Activated CD8-positive, alpha-beta T cell treated with anti-CD3 and anti-CD28 coated beads, Interleukin-2, amount 10 ng/mL, durations not matched to agents 7 days and 5 days (primary cell): Measurements from ENCODE around the gene MTARC2. TPM values are rescaled to one million over a fixed set of nuclear protein-coding genes. Genes with fewer than 3 reads are reported as not detected.
"Not testable (repeated sequence)": the region's sequence is repeated elsewhere in the genome, so short reads cannot be mapped to it uniquely, and the experiment has no call there.

Source experiments
- ATAC-seq: fragments of 150-1000 bp; cut with Tn5 transposase; one replicate; pipeline ENCODE4 v1.10.0; 2021; ENCODE audit warnings: moderate library complexity
- CTCF ChIA-PET: fragments of 350-600 bp; sonication (Branson Sonifier 250); formaldehyde crosslinking; loops from one replicate; lab custom pipeline; 2021; ENCODE audit warnings: antibody characterized with exemption; lab: Charles Lee
- POLR2A ChIA-PET: fragments of 350-600 bp; sonication (Branson Sonifier 250); formaldehyde crosslinking; loops from one replicate; lab custom pipeline; 2021; ENCODE audit warnings: antibody characterized with exemption; lab: Charles Lee
- DNase-seq: peaks from one replicate; pipeline ENCODE4 v3.0.0-alpha.2; 2020
- H3K27ac Mint-ChIP-seq: one replicate; pipeline ENCODE4 v1.8.0; 2021; ENCODE audit warnings: mild to moderate bottlenecking, mixed read lengths
- H3K27me3 Mint-ChIP-seq: one replicate; pipeline ENCODE4 v1.8.0; 2021; ENCODE audit warnings: low read depth, mixed read lengths
- H3K36me3 Mint-ChIP-seq: one replicate; pipeline ENCODE4 v1.8.0; 2021; ENCODE audit warnings: low read depth, mixed read lengths
- H3K4me1 Mint-ChIP-seq: one replicate; pipeline ENCODE4 v1.8.0; 2021; ENCODE audit warnings: low read depth, mixed read lengths
- H3K4me3 Mint-ChIP-seq: one replicate; pipeline ENCODE4 v1.8.0; 2021; ENCODE audit warnings: mild to moderate bottlenecking, mixed read lengths
- H3K9me3 Mint-ChIP-seq: one replicate; pipeline ENCODE4 v1.8.0; 2022; ENCODE audit warnings: mixed read lengths; ENCODE audit not compliant: insufficient read depth
- total RNA-seq, 2 experiments: library from RNA; stranded (reverse); gene quantifications; one replicate each; pipeline ENCODE4 v1.2.3, GENCODE V29; 2021

Gene MTARC2
- total RNA-seq, 2 experiments from 2014 or later, result not detected

DNA sequence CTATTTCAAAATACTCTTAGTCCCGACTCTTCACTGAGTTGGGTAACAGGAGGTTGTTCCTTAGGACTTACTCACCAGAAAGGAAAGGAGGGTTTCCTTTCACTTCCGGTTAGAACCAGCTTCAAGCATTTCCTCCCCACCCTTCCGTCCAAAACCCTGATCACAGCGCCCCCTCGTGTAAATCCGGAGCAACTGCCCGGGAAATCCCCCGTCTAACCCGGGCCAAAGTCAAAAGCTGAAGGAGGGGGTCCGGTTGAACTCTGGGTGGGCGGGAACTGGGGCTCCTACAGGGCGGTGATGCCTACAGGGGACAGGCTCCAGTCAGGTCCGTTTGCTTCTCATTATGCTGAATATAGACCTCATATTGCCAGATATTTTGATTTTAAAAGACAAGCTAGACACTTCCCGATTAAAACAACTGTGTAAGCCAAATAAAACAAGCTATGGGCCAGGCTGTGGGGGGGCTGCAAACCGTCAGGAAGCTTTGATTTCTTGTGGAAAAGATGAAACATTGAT, 15.0 kb upstream of the MTARC2 start:
- H3K36me3 Mint-ChIP-seq, result no peaks in the 10 kb centered on the region
- no peak overlapping the region for H3K4me3 Mint-ChIP-seq
- H3K27ac Mint-ChIP-seq, result no peak overlapping the region
- ChIA-PET POLR2A (no interaction called here), CTCF (interaction anchor here (0.6 to 2.9 kb wide), 44 partner anchors 9 to 1722 kb away, joined by 3 to 21 read pairs (median 4); partner anchors contain the start of genes C1orf115 and MTARC2)
- DNase-seq (peak; percentile 84), ATAC-seq (peak; percentile 96)
- H3K4me1 Mint-ChIP-seq, result peaks cover 10% of the 10 kb centered on the region
- no peaks in the 10 kb centered on the region for H3K9me3 Mint-ChIP-seq
- H3K27me3 Mint-ChIP-seq, result peaks cover 6% of the 10 kb centered on the region

DNA sequence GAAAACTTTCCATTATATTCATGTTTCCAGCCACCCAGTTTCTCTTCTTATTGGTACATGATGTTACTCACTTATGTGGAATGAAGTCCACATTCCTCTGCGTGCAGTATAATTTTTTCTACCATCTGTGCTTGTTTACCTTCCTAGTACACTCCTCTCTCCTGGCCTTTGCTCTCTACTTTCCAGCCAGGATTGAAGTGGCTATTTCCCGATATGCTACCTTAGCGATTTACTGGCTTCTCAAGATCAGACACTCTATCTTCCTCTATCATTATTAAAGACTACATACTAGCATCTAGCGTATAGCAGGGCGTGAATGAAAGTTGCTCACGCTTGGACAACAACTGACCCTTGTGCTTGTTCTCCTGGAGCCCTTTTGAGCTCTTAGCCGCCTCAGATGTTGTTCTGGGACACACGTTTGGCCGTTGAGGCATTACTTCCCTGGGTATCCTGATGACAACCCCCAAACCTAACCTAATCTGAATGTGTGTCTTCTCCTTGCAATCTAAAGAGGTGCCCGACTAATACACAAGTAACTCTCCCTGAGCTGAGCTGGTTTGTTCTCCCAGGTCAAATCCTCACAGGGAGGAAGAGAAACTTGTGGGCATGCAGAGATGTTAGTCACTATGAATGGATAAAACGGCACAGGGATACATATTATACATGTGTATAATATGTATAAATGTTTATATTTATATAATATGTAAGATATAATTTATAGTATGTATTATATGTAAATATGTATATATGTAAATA, 13.4 kb upstream of the MTARC2 start:
- H3K27me3 Mint-ChIP-seq, result peaks cover 6% of the 10 kb centered on the region
- ChIA-PET CTCF (interaction anchor here (1.0 to 2.9 kb wide), 8 partner anchors 9 to 609 kb away, joined by 3 to 21 read pairs (median 13); partner anchors contain the start of gene C1orf115), POLR2A (no interaction called here)
- no peak for ATAC-seq
- no peaks in the 10 kb centered on the region for H3K36me3 Mint-ChIP-seq
- H3K9me3 Mint-ChIP-seq, result no peaks in the 10 kb centered on the region
- no peak for DNase-seq
- H3K4me1 Mint-ChIP-seq, result peaks cover 10% of the 10 kb centered on the region
- no peak overlapping the region for H3K4me3 Mint-ChIP-seq
- no peak overlapping the region for H3K27ac Mint-ChIP-seq

DNA sequence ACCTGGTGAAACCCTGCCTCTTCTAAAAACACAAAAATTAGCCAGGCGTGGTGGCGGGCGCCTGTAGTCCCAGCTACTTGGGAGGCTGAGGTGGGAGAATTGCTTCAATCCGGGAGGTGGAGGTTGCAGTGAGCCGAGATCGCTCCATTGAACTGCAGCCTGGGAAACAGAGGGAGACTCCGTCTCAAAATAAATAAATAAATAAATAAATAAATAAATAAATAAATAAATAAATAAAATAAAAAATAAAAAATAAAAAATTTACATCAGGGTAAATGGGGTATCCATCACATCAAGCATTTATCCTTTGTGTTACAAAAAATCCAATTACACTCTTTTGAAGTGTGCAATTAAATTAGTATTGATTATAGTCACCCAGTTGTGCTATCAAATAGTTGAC, 11.8 kb upstream of the MTARC2 start:
- H3K27me3 Mint-ChIP-seq, H3K27ac Mint-ChIP-seq, DNase-seq, H3K36me3 Mint-ChIP-seq, ATAC-seq, H3K4me1 Mint-ChIP-seq, POLR2A ChIA-PET, H3K9me3 Mint-ChIP-seq, CTCF ChIA-PET, H3K4me3 Mint-ChIP-seq: not testable (repeated sequence)

DNA sequence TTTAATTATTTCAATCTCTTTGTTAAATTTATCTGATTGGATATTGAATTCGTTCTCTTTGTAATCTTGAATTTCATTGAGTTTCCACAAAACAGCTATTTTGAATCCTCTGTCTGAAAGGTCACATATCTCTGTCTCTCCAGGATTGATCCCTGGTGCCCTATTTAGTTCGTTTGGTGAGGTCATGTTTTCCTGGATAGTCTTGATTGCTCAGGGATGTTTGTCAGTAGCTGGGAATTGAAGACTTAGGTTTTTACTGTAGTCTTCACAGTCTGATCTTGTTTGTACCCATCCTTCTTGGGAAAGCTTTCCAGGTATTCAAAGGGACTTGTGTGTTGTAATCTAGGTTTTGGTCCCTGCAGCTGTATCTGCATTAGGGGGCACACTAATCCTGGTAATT, 6.8 kb upstream of the MTARC2 start:
- DNase-seq, result no peak
- H3K4me3 Mint-ChIP-seq, result no peak overlapping the region
- no peak overlapping the region for H3K27ac Mint-ChIP-seq
- CTCF ChIA-PET, result interaction anchor here (2.8 kb wide), 1 partner anchor 8 kb away, joined by 10 read pairs; no protein-coding TSS in a partner anchor
- no peaks in the 10 kb centered on the region for H3K9me3 Mint-ChIP-seq
- H3K4me1 Mint-ChIP-seq, result no peaks in the 10 kb centered on the region
- peaks cover 13% of the 10 kb centered on the region for H3K27me3 Mint-ChIP-seq
- H3K36me3 Mint-ChIP-seq, result no peaks in the 10 kb centered on the region
- ATAC-seq, result no peak
- POLR2A ChIA-PET, result no interaction called here

DNA sequence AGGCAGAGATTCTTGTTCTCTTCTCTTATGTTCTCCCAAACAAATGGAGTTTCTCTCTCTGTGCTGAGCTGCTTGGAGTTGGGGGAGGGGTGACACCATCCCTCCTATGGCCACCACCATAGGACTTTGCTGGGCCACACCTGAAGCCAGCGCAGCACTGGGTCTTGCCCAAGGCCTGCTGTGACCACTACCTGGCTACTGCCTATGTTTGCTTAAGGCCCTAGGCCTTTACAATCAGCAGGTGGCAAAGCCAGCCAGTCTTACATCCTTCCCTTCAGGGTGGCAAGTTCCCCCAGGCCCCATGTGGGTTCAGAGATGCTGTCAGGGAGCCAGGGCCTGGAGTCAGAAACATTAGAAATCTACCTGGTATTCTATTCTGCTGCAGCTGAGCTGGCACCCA, 6.3 kb upstream of the MTARC2 start:
- POLR2A ChIA-PET, result no interaction called here
- Mint-ChIP-seq H3K36me3 (no peaks in the 10 kb centered on the region), H3K27me3 (peaks cover 17% of the 10 kb centered on the region), H3K4me3 (no peak overlapping the region), H3K27ac (no peak overlapping the region), H3K4me1 (no peaks in the 10 kb centered on the region), H3K9me3 (no peaks in the 10 kb centered on the region)
- no peak for ATAC-seq
- CTCF ChIA-PET, result interaction anchor here (2.8 kb wide), 1 partner anchor 9 kb away, joined by 10 read pairs; no protein-coding TSS in a partner anchor
- DNase-seq, result no peak

DNA sequence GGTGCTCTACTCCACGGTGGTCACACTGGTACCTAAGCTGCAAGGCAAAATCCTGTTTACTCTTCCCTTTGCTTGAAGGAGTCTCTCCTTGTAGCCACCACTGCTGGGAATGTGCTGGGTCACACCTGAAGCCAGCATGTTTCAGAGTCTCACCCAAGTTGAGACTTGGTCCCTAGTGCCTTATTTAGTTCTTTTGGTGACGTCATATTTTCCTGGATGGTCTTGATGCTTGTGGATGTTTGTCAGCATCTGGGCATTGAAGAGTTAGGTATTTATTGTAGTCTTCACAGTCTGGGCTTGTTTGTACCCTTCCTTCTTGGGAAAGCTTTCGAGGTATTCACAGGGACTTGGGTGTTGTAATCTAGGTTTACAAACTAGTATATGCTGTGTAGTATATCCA, 5.6 kb upstream of the MTARC2 start:
- Mint-ChIP-seq H3K27me3 (peaks cover 22% of the 10 kb centered on the region), H3K9me3 (no peaks in the 10 kb centered on the region)
- CTCF ChIA-PET, result interaction anchor here (2.8 kb wide), 1 partner anchor 9 kb away, joined by 10 read pairs; no protein-coding TSS in a partner anchor

DNA sequence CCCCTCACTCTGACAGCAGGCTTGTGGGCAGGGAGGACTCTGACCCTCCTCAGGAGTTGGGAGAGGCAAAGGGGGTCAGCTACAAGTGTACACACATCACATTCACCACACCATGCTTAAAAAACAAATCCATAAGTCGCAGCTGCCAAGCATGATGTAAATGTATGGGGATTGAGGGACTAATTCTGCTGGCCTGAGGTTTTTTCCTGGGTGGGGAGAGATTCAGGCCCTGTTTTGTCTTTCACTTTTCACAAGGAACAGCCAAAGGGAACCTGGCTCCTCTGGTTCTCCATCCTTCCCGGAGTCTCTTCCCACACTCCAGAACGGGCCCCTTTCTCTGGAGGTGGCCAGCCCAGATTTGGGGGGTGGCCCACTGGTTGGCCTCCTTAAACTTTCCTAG, 1.3 kb upstream of the MTARC2 start:
- peaks cover 50% of the 10 kb centered on the region for H3K27me3 Mint-ChIP-seq

More for the DNA sequence above, 5.6 kb upstream of the MTARC2 start:
- H3K4me1 Mint-ChIP-seq, result no peaks in the 10 kb centered on the region
- DNase-seq, result no peak
- H3K27ac Mint-ChIP-seq, result no peak overlapping the region
- POLR2A ChIA-PET, result no interaction called here
- H3K36me3 Mint-ChIP-seq, result no peaks in the 10 kb centered on the region
- ATAC-seq, result no peak
- no peak overlapping the region for H3K4me3 Mint-ChIP-seq

DNA sequence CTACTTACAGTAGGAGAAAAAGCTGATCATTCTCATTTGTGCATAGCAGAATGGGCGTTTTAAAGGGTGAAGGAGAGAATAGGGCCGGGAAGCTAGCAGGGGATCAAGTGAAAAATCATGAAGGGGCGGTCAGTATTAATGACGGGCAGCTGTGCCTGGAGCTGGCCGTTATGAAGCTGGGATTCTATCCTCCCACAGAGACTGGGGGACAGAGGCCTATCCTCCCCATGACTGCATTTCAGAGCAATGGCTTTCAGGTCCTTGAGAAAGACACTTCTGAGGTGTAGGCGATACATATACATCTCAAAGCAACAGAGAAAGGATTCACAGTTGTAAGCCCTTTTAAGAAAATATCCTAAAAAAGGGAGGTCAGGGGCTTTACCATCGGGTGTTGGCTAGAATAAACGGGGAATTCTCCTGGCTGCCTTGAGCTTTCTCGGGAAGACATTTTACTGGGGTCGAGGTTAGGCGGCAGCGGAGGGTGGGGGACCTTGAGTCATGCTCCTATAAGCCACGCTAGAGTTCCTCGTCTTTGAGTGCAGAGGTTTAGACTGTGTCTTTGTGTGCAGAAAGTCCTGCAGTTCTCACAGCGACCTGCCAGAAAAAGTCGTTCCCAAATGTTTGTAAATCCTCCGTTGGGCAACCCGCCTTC, 559 bp upstream of the MTARC2 start:
- Mint-ChIP-seq H3K9me3 (no peaks in the 10 kb centered on the region), H3K36me3 (no peaks in the 10 kb centered on the region), H3K27me3 (peaks cover 55% of the 10 kb centered on the region), H3K4me1 (peaks cover 8% of the 10 kb centered on the region), H3K4me3 (no peak overlapping the region), H3K27ac (no peak overlapping the region)
- ChIA-PET CTCF (interaction anchor here (1.9 to 3.3 kb wide), 2 partner anchors 14 to 28 kb away, joined by 7 to 15 read pairs; no protein-coding TSS in a partner anchor), POLR2A (no interaction called here)
- no peak for DNase-seq
- no peak for ATAC-seq

More for the DNA sequence above, 1.3 kb upstream of the MTARC2 start:
- CTCF ChIA-PET, result interaction anchor here (1.1 to 3.3 kb wide), 3 partner anchors 14 to 32 kb away, joined by 3 to 15 read pairs (median 7); no protein-coding TSS in a partner anchor
- Mint-ChIP-seq H3K36me3 (no peaks in the 10 kb centered on the region), H3K4me1 (peaks cover 8% of the 10 kb centered on the region), H3K4me3 (no peak overlapping the region), H3K27ac (no peak overlapping the region), H3K9me3 (no peaks in the 10 kb centered on the region)
- ATAC-seq (no peak), DNase-seq (no peak)
- POLR2A ChIA-PET, result no interaction called here

DNA sequence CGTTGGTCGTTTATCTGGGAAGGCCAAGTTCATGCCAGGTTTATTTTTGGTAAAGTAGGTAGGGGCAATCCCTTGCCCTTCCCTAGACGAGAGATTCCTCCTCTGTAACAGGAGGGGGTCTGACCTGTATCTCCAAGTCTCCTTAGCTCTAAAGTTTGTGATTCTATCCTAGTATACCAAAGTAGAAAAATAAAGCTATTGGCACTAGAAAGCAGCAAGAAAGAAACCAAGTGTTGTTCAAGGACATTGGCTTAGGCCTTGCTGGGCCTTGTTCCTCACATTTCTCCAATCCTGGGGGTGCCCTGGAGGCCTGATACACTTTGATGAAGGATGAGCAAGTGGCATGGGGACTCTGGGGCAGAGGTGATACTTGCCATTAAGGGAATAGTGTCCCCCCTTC, 814 bp downstream of the MTARC2 start:
- H3K27me3 Mint-ChIP-seq, result peaks cover 55% of the 10 kb centered on the region
- peaks cover 8% of the 10 kb centered on the region for H3K4me1 Mint-ChIP-seq
- no peaks in the 10 kb centered on the region for H3K36me3 Mint-ChIP-seq
- ChIA-PET CTCF (interaction anchor here (3.3 kb wide), 1 partner anchor 16 kb away, joined by 15 read pairs; no protein-coding TSS in a partner anchor), POLR2A (no interaction called here)
- DNase-seq (no peak), ATAC-seq (no peak)
- no peak overlapping the region for H3K4me3 Mint-ChIP-seq
- H3K9me3 Mint-ChIP-seq, result no peaks in the 10 kb centered on the region
- H3K27ac Mint-ChIP-seq, result no peak overlapping the region

DNA sequence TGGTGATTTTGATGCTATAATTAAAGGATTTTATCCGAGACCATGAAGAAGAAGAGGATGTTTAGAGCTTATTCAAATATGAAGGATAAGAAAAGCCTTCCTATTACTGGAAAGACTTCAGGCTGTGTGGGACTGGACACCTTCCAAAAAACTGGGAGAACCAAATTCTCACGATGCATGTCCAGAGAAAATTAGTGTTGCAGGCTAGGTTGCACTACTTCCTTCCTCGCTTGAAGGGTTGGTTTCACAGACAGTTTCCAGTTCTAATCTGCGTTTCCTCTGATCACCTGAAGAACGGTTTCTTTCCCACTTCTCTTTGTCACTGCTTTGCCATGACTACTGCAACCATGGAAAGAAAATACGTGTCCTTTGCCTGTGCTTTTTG, 2.0 kb downstream of the MTARC2 start:
- peaks cover 8% of the 10 kb centered on the region for H3K4me1 Mint-ChIP-seq
- H3K4me3 Mint-ChIP-seq, result no peak overlapping the region
- no peak for ATAC-seq
- CTCF ChIA-PET, result no interaction called here
- no peaks in the 10 kb centered on the region for H3K9me3 Mint-ChIP-seq
- H3K27ac Mint-ChIP-seq, result no peak overlapping the region
- H3K36me3 Mint-ChIP-seq, result no peaks in the 10 kb centered on the region
- no peak for DNase-seq
- POLR2A ChIA-PET, result no interaction called here
- peaks cover 53% of the 10 kb centered on the region for H3K27me3 Mint-ChIP-seq

DNA sequence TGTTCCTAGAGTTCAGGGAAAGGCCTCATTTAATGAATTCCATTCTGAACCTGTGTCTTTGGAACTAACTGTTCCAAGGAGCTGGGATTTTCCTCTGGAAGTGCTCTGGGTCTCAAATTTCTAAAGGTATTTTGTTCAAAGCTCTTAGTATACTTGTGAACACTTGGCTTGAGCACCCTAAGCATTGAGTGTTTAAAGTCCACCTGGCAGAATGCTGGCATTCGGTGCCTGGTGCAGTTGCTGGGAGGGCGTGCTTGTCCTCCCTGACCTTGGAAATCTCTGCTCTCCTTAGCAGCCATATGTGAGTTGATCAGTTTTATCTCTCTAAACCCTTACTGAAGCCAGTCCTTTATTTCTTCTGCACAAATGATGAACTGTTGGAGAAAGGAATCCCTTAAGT, 3.0 kb downstream of the MTARC2 start:
- Mint-ChIP-seq H3K36me3 (no peaks in the 10 kb centered on the region), H3K27ac (no peak overlapping the region), H3K9me3 (no peaks in the 10 kb centered on the region), H3K4me1 (peaks cover 8% of the 10 kb centered on the region), H3K4me3 (no peak overlapping the region), H3K27me3 (peaks cover 56% of the 10 kb centered on the region)
- CTCF ChIA-PET, result no interaction called here
- DNase-seq (no peak), ATAC-seq (no peak)
- POLR2A ChIA-PET, result no interaction called here
